Measurements from ENCODE around the gene TGFB2. TPM values are rescaled to one million over a fixed set of nuclear protein-coding genes. Genes with fewer than 3 reads are reported as not detected.

The TGFB2 gene
- total RNA-seq, 1 experiment from 2014 or later = not detected

DNA sequence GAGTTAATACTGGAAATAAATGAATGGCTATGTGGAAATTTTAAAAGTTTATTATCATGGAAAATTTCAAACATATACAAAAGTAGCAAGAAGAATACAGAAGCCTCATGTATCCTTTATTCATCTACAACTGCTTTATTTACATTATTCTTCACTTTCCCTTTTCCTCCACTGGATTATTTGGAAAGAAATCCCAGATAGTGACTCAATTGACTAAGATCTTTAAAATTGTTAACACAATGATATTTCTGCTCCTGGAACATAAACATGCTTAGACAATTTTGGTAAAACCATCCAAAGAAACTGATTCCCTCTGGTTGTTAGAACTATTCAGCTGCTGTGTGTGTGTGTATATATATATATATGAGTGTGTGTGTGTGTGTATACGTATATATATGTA lies 116.2 kb downstream of the TGFB2 start:
- TF ChIP-seq CTCF (conservative IDR thresholded peaks at IDR 0.05) = no peak
- H2BK15ac ChIP-seq (ENCODE audit: low read depth, low read length) = no peak overlapping the region

More for the DNA sequence above, 116.2 kb downstream of the TGFB2 start:
- Mint-ChIP-seq H3K9me3 (no peaks in the 10 kb centered on the region; a peak in 2 of 5 replicates), H3K4me3 (no peak overlapping the region), H3K4me1 (peaks cover 24 to 27% of the 10 kb centered on the region in 2 experiments), H3K27me3 (ENCODE audit: low read depth) (no peaks in the 10 kb centered on the region), H3K36me3 (ENCODE audit: insufficient read depth in 1 of 3, low read depth in 3 of 3) (no peaks in the 10 kb centered on the region), H3K27ac (no peak overlapping the region)
- Histone ChIP-seq H3K27me3 (ENCODE audit: insufficient read depth, low read length) (no peaks in the 10 kb centered on the region), H3K9ac (ENCODE audit: extremely low read depth, insufficient read length, low read length) (no peak overlapping the region), H4K8ac (replicated peaks; ENCODE audit: insufficient read length, low read depth, low read length) (no peak overlapping the region), H3K56ac (ENCODE audit: insufficient read length, low read depth, low read length) (no peak overlapping the region), H2BK120ac (ENCODE audit: low read depth, low read length, poor library complexity, severe bottlenecking) (no peak overlapping the region), H3K18ac (ENCODE audit: insufficient read length, low read depth, low read length) (no peak overlapping the region), H3K4me2 (ENCODE audit: insufficient read depth, insufficient read length, low read length) (no peak overlapping the region), H3T11ph (ENCODE audit: low read length) (no peak overlapping the region), H2BK5ac (ENCODE audit: insufficient read length, low read length) (no peak overlapping the region), H2AFZ (ENCODE audit: low read length) (no peak overlapping the region), H3K4ac (ENCODE audit: low read depth, low read length) (no peak overlapping the region), H3K9me3 (ENCODE audit: control insufficient read depth, low read depth, low read length) (no peaks in the 10 kb centered on the region), H3K79me1 (ENCODE audit: insufficient read depth, low read depth, low read length, poor library complexity, severe bottlenecking) (no peaks in the 10 kb centered on the region), H4K91ac (ENCODE audit: insufficient read length, low read depth, low read length) (no peak overlapping the region), H2AK5ac (ENCODE audit: insufficient read length, low read length) (no peak overlapping the region), H3K79me2 (ENCODE audit: insufficient read depth, low read length) (no peaks in the 10 kb centered on the region), H2BK12ac (ENCODE audit: insufficient read length, low read depth, low read length) (no peak overlapping the region), H3K27ac (ENCODE audit: insufficient read length, low read depth, low read length) (no peak overlapping the region), H3K23me2 (ENCODE audit: insufficient read length, low read depth, low read length, poor library complexity, severe bottlenecking) (no peaks in the 10 kb centered on the region), H3K14ac (ENCODE audit: insufficient read depth, low read length) (no peak overlapping the region), H3K23ac (ENCODE audit: insufficient read length, low read depth, low read length) (no peak overlapping the region), H4K20me1 (ENCODE audit: control insufficient read depth, insufficient read depth, insufficient read length) (no peaks in the 10 kb centered on the region), H2BK20ac (ENCODE audit: low read depth, low read length, poor library complexity, severe bottlenecking) (no peak overlapping the region), H3K4me1 (ENCODE audit: insufficient read depth, low read length) (peaks cover 10% of the 10 kb centered on the region; the same call in 1 of the 2 replicates), H4K5ac (ENCODE audit: insufficient read length, low read depth, low read length) (no peak overlapping the region)
- no CpG with 5 or more reads among the region's 1 CpG for WGBS (ENCODE audit: extremely low coverage, insufficient read length, low lambda C conversion rate)
- DNase-seq = no peak
